ENCODE data around the gene BDH1. TPM values are rescaled to one million over a fixed set of nuclear protein-coding genes. Genes with fewer than 3 reads are reported as not detected.

The BDH1 gene
- total and polyA plus RNA-seq, 2 of the 13 experiments (the other 11 are each of a cell fraction or from before 2014, with no cell fraction given), result 21.2 to 71.9 TPM

- 0 out of 2 replicates have a peak, but pooled peaks have one; percentile 5 for TF ChIP-seq PRDM15 (CRISPR knock-in tag; IDR thresholded peaks at IDR 0.05)
- TF ChIP-seq ETV5 (CRISPR knock-in tag; IDR thresholded peaks at IDR 0.05; ENCODE audit: borderline replicate concordance), result peak; percentile 59; the same call in 1 of the 2 replicates
- TF ChIP-seq YEATS2 (CRISPR knock-in tag; IDR thresholded peaks at IDR 0.05; ENCODE audit: borderline replicate concordance), result peak; percentile 15; the same call in 1 of the 2 replicates
- peak; percentile 62; the same call in 1 of the 2 replicates for TF ChIP-seq ZNF558 (CRISPR knock-in tag; IDR thresholded peaks at IDR 0.05; ENCODE audit: borderline replicate concordance)
- TF ChIP-seq, protein P1, sequence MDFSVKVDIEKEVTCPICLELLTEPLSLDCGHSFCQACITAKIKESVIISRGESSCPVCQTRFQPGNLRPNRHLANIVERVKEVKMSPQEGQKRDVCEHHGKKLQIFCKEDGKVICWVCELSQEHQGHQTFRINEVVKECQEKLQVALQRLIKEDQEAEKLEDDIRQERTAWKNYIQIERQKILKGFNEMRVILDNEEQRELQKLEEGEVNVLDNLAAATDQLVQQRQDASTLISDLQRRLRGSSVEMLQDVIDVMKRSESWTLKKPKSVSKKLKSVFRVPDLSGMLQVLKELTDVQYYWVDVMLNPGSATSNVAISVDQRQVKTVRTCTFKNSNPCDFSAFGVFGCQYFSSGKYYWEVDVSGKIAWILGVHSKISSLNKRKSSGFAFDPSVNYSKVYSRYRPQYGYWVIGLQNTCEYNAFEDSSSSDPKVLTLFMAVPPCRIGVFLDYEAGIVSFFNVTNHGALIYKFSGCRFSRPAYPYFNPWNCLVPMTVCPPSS (IDR thresholded peaks at IDR 0.05), result no peak
- TF ChIP-seq MAF1 (CRISPR knock-in tag; IDR thresholded peaks at IDR 0.05; ENCODE audit: borderline replicate concordance), result 0 out of 2 replicates have a peak, but pooled peaks have one; percentile 5
- TF ChIP-seq TCF7 (IDR thresholded peaks at IDR 0.05; ENCODE audit: low read depth), result peak; percentile 70
- peak; percentile 76 to 78 for TF ChIP-seq NR2F1 (CRISPR knock-in tag; IDR thresholded peaks at IDR 0.05)
- TF ChIP-seq MTF2 (CRISPR knock-in tag; IDR thresholded peaks at IDR 0.05; ENCODE audit: borderline replicate concordance), result 0 out of 2 replicates have a peak, but pooled peaks have one; percentile 34
- TF ChIP-seq SNAI1 (CRISPR knock-in tag; IDR thresholded peaks at IDR 0.05; ENCODE audit: borderline replicate concordance), result no peak
- no peak for TF ChIP-seq SOX6 (IDR thresholded peaks at IDR 0.05)
- TF ChIP-seq SOX6 (CRISPR knock-in tag; IDR thresholded peaks at IDR 0.05), result peak; percentile 71; the same call in 1 of the 2 replicates
- peak; percentile 77 for TF ChIP-seq HDAC2 (CRISPR knock-in tag; IDR thresholded peaks at IDR 0.05)
- peak; percentile 49; the same call in 1 of the 2 replicates for TF ChIP-seq RFX5 (IDR thresholded peaks at IDR 0.05; ENCODE audit: low read depth, low read length)
- TF ChIP-seq ZBTB7B (CRISPR knock-in tag; IDR thresholded peaks at IDR 0.05), result peak; percentile 84
- TF ChIP-seq ZNF253 (CRISPR knock-in tag; IDR thresholded peaks at IDR 0.05; ENCODE audit: borderline replicate concordance), result no peak
- 0 out of 2 replicates have a peak, but pooled peaks have one; percentile 17 for TF ChIP-seq POLR2AphosphoS5 (IDR thresholded peaks at IDR 0.05; ENCODE audit: low read depth, low read length)
- peak; percentile 91 for TF ChIP-seq SKIL (CRISPR knock-in tag; IDR thresholded peaks at IDR 0.05; ENCODE audit: borderline replicate concordance)
- TF ChIP-seq, protein P2, sequence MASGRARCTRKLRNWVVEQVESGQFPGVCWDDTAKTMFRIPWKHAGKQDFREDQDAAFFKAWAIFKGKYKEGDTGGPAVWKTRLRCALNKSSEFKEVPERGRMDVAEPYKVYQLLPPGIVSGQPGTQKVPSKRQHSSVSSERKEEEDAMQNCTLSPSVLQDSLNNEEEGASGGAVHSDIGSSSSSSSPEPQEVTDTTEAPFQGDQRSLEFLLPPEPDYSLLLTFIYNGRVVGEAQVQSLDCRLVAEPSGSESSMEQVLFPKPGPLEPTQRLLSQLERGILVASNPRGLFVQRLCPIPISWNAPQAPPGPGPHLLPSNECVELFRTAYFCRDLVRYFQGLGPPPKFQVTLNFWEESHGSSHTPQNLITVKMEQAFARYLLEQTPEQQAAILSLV (CRISPR knock-in tag; IDR thresholded peaks at IDR 0.05; ENCODE audit: borderline replicate concordance), result 0 out of 2 replicates have a peak, but pooled peaks have one; percentile 56
- peak; percentile 21; the same call in 1 of the 2 replicates for TF ChIP-seq HDAC1 (CRISPR knock-in tag; IDR thresholded peaks at IDR 0.05)
These were observed 90.4 kb downstream of the BDH1 start (continued) for GRCh38 chr3:197465197-197465995.
